HepG2 (cell line): Measurements from ENCODE around the gene GRIK4. TPM values are rescaled to one million over a fixed set of nuclear protein-coding genes. Genes with fewer than 3 reads are reported as not detected.

ENCODE experiments used
- ATAC-seq: fragments of 200-7000 bp; cut with Tn5 transposase; 3 replicates; pipeline ENCODE4 v1.9.1; 2020; ENCODE audit warnings: mild to moderate bottlenecking, moderate library complexity
- BruUV-seq: library from RNA; stranded (reverse); fragments of 400-500 nt; replicated peaks from 2 replicates; lab custom pipeline; 2021; lab: Mats Ljungman, UMichigan
- CTCF ChIA-PET: fragments of 300-600 bp; formaldehyde crosslinking; extraction: SDS; loops from one replicate; lab custom pipeline; 2021; ENCODE audit warnings: low total read pairs, inconsistent platforms, low intra/inter-chr PET ratio; lab: Yijun Ruan, JAX
- POLR2A ChIA-PET: fragments of 350-600 bp; sonication (Branson Sonifier 250); formaldehyde crosslinking; loops from one replicate; lab custom pipeline; 2020; ENCODE audit warnings: antibody characterized with exemption, inconsistent platforms; lab: Yijun Ruan, JAX
- DNase-seq: peaks from one replicate; pipeline ENCODE4 v3.0.0-alpha.2; 2015; ENCODE audit warnings: low spot score
- FAIRE-seq: peaks from 3 replicates; lab custom pipeline; 2011; peaks lifted over from hg19 to GRCh38; lab: Jason Lieb, UNC
- H2AFZ ChIP-seq: one replicate; pipeline ENCODE4 v1.6.1; 2011; ENCODE audit warnings: low read length, inconsistent platforms
- H3K27ac ChIP-seq: fragments of 300-600 bp; 3 replicates; pipeline ENCODE4 v1.8.0; 2011; ENCODE audit warnings: mixed run types, mild to moderate bottlenecking, mixed read lengths, low read length, inconsistent platforms; ENCODE audit not compliant: insufficient read depth; ENCODE audit errors: extremely low read length
- H3K27me3 ChIP-seq, 2 experiments: fragments of 200-600 bp in 1 of 2; 2 replicates in 1 of 2; 3 replicates in 1 of 2; pipeline versions ENCODE4 v1.6.0 to v1.8.0; 2011; ENCODE audit warnings: low read length in 2 of 2, mild to moderate bottlenecking in 2 of 2, moderate library complexity in 2 of 2, inconsistent platforms in 1 of 2; ENCODE audit not compliant: insufficient read depth in 2 of 2, control insufficient read depth in 1 of 2
- H3K36me3 ChIP-seq, 2 experiments: fragments of 200-600 bp in 1 of 2; replicated peaks in 1 of 2; 2 replicates in 1 of 2; 3 replicates in 1 of 2; pipeline versions ENCODE4 v1.5.1 to v1.8.0; 2011; ENCODE audit warnings: low read length in 2 of 2, inconsistent platforms in 1 of 2; ENCODE audit not compliant: insufficient read depth in 2 of 2, control insufficient read depth in 1 of 2
- H3K4me1 ChIP-seq: 2 replicates; pipeline ENCODE4 v1.5.1; 2012; ENCODE audit warnings: low read length, inconsistent platforms; ENCODE audit not compliant: insufficient read depth
- H3K4me2 ChIP-seq: 2 replicates; pipeline ENCODE4 v1.6.0; 2011; ENCODE audit warnings: low read depth, low read length, inconsistent platforms
- H3K4me3 ChIP-seq, 3 experiments: fragments of 200-600 bp in 1 of 3; sonication (generic), shearing (Covaris generic) in 1 of 3; replicated peaks in 1 of 3; 2 replicates each; pipeline ENCODE4 v1.5.1; 2011 to 2016; ENCODE audit warnings: low read length in 3 of 3, inconsistent platforms in 2 of 3, low read depth in 2 of 3, mild to moderate bottlenecking in 2 of 3, control low read depth in 1 of 3, mixed read lengths in 1 of 3; ENCODE audit not compliant: insufficient read depth in 1 of 3
- H3K79me2 ChIP-seq: one replicate; pipeline ENCODE4 v1.6.1; 2011; ENCODE audit warnings: low read length, inconsistent platforms; ENCODE audit not compliant: insufficient read depth
- H3K9ac ChIP-seq: 2 replicates; pipeline ENCODE4 v1.6.0; 2011; ENCODE audit warnings: mild to moderate bottlenecking, low read depth, low read length, inconsistent platforms; ENCODE audit not compliant: insufficient read depth
- H3K9me3 ChIP-seq: 2 replicates; pipeline ENCODE4 v1.5.1; 2012; ENCODE audit warnings: mild to moderate bottlenecking, low read length
- H4K20me1 ChIP-seq: 2 replicates; pipeline ENCODE4 v1.6.0; 2011; ENCODE audit warnings: inconsistent platforms, mild to moderate bottlenecking, low read length, moderate library complexity; ENCODE audit not compliant: insufficient read depth
- CREM ChIP-seq, 2 experiments: sonication (generic) in 1 of 2; formaldehyde crosslinking in 1 of 2; IDR thresholded peaks; 2 replicates each; pipeline versions ENCODE4 v1.4.0 to v1.6.1; 2016 to 2020; ENCODE audit warnings: antibody characterized with exemption in 1 of 2, mild to moderate bottlenecking in 1 of 2, missing genetic modification reagents in 1 of 2
- CTCF ChIP-seq: sonication (generic); formaldehyde crosslinking; IDR thresholded peaks from 2 replicates; pipeline ENCODE4 v1.5.0; 2020; ENCODE audit warnings: mild to moderate bottlenecking, missing genetic modification reagents, moderate library complexity
- DNMT3B ChIP-seq: conservative IDR thresholded peaks from 2 replicates; pipeline ENCODE4 v1.6.1; 2016; ENCODE audit warnings: missing biosample characterization, control low read depth
- FOXP4 ChIP-seq: sonication (generic); formaldehyde crosslinking; IDR thresholded peaks from 2 replicates; pipeline ENCODE4 v1.4.0; 2020; ENCODE audit warnings: missing genetic modification reagents
- HOXA7 ChIP-seq: sonication (generic); formaldehyde crosslinking; IDR thresholded peaks from 2 replicates; pipeline ENCODE4 v1.8.1; 2022; ENCODE audit warnings: mild to moderate bottlenecking, missing genetic modification reagents, moderate library complexity
- NR0B2 ChIP-seq: sonication (generic); formaldehyde crosslinking; IDR thresholded peaks from 2 replicates; pipeline ENCODE4 v1.4.0; 2020; ENCODE audit warnings: mild to moderate bottlenecking, missing genetic modification reagents
- NRL ChIP-seq: sonication (generic); formaldehyde crosslinking; IDR thresholded peaks from 2 replicates; pipeline ENCODE4 v1.5.0; 2020; ENCODE audit warnings: missing genetic modification reagents, mild to moderate bottlenecking, moderate library complexity, borderline replicate concordance
- REXO4 ChIP-seq: sonication (generic); formaldehyde crosslinking; IDR thresholded peaks from 2 replicates; pipeline ENCODE4 v1.8.0; 2022; ENCODE audit warnings: missing genetic modification reagents, mild to moderate bottlenecking, borderline replicate concordance
- STAT6 ChIP-seq: sonication (generic); formaldehyde crosslinking; IDR thresholded peaks from 2 replicates; pipeline ENCODE4 v1.4.0; 2020; ENCODE audit warnings: missing genetic modification reagents, mild to moderate bottlenecking, borderline replicate concordance
- TAF15 ChIP-seq: fragments of 200-400 bp; formaldehyde crosslinking; IDR thresholded peaks from one replicate; pipeline ENCODE4 v1.6.1; 2018; ENCODE audit warnings: mild to moderate bottlenecking, low read depth, low read length; ENCODE audit not compliant: poor library complexity, severe bottlenecking
- ZFYVE20 ChIP-seq: sonication (generic); formaldehyde crosslinking; IDR thresholded peaks from 2 replicates; pipeline ENCODE4 v1.8.0; 2023; ENCODE audit warnings: low read depth, mild to moderate bottlenecking, moderate library complexity, missing genetic modification reagents, borderline replicate concordance
- ZNF615 ChIP-seq: sonication (generic); formaldehyde crosslinking; IDR thresholded peaks from 2 replicates; pipeline ENCODE4 v1.5.0; 2020; ENCODE audit warnings: mild to moderate bottlenecking, missing genetic modification reagents, borderline replicate concordance
- ZNF674 ChIP-seq: sonication (generic); formaldehyde crosslinking; IDR thresholded peaks from 2 replicates; pipeline ENCODE4 v1.5.0; 2020; ENCODE audit warnings: low read depth, mild to moderate bottlenecking, missing genetic modification reagents
- ZNF704 ChIP-seq: sonication (generic); formaldehyde crosslinking; IDR thresholded peaks from 2 replicates; pipeline ENCODE4 v1.8.1; 2023; ENCODE audit warnings: mild to moderate bottlenecking, inconsistent platforms, moderate library complexity, missing genetic modification reagents, borderline replicate concordance
- WGBS: methylation state at CpG from one replicate; pipeline ENCODE4 v1.1.6; 2017; ENCODE audit warnings: low lambda C conversion rate; 5-methylcytosine and 5-hydroxymethylcytosine counted together
- in situ Hi-C: cut with HindIII; loops from 2 replicates; pipeline ENCODE4 v1.10.0; 2017; ENCODE audit warnings: low pct_unique_long_range_greater_than_20kb; ENCODE audit not compliant: extremely low pct_ligation_motif_present
- intact Hi-C: fragments of 100-400 bp; cut with micrococcal nuclease; formaldehyde crosslinking; loops from one replicate; pipeline ENCODE4 v1.10.0; 2022; ENCODE audit not compliant: unreplicated experiment
- polyA plus RNA-seq, 8 experiments: library from polyadenylated mRNA; depleted of rRNA in 3 of 8; stranded (reverse) in 7 of 8; unstranded in 1 of 8; fragments of >200 nt; fragmentation: Illumina TruSeq in 4 of 8; extraction: Trizol in 4 of 8; gene quantifications; 2 replicates each; pipeline versions ENCODE4 v1.2.1 to v1.2.3, GENCODE V29; 2011 to 2016; ENCODE audit warnings: low read depth in 4 of 8, missing spikeins in 1 of 8, mixed read lengths in 1 of 8; ENCODE audit not compliant: insufficient read depth in 1 of 8
- total RNA-seq, 5 experiments: library from RNA; depleted of rRNA; stranded (reverse); fragments of >200 nt; fragmentation: Illumina TruSeq; extraction: Trizol; gene quantifications; 2 replicates each; pipeline ENCODE4 v1.2.3, GENCODE V29; 2016; ENCODE audit warnings: low read depth in 1 of 5

The GRIK4 gene
- total and polyA plus RNA-seq, 2 of the 13 experiments (the other 11 are each of a cell fraction or from before 2014, with no cell fraction given): 0.04 to 0.07 TPM

- no peak for TF ChIP-seq ZNF704 (CRISPR knock-in tag)
- no peak for TF ChIP-seq DNMT3B
- TF ChIP-seq NRL: no peak
- TF ChIP-seq CREM (IDR thresholded peaks at IDR 0.05): no peak
- no peak for TF ChIP-seq CREM (CRISPR knock-in tag; IDR thresholded peaks at IDR 0.05)
- no peak for TF ChIP-seq HOXA7 (CRISPR knock-in tag)
- no peak for TF ChIP-seq FOXP4
- TF ChIP-seq, all 625 proteins: peak for 0
These were observed 240.0 kb downstream of the GRIK4 start (continued) for GRCh38 chr11:120751550-120751949.

GRCh38 chr11:120752668-120753067 lies 241.1 kb downstream of the GRIK4 start:
- H2AFZ ChIP-seq: no peak overlapping the region
- H4K20me1 ChIP-seq: no peaks in the 10 kb centered on the region
- H3K4me3 ChIP-seq: no peak overlapping the region
- BruUV-seq: no TSS peak
- no peaks in the 10 kb centered on the region for H3K9me3 ChIP-seq
- H3K36me3 ChIP-seq: no peaks in the 10 kb centered on the region
- H3K4me1 ChIP-seq: no peaks in the 10 kb centered on the region
- FAIRE-seq (no peak), ATAC-seq (no peak), DNase-seq (no peak)
- H3K27ac ChIP-seq: no peak overlapping the region
- in situ Hi-C loops (no loop called here), intact Hi-C loops (loop anchor here (10.0 kb wide), 1 partner anchor 182 kb away; no protein-coding TSS in a partner anchor)
- POLR2A ChIA-PET: no interaction called here
- H3K79me2 ChIP-seq: no peaks in the 10 kb centered on the region
- WGBS: 33% methylated on average over 5 of the region's 7 CpGs
- H3K27me3 ChIP-seq: peaks cover 2 to 7% of the 10 kb centered on the region in 2 experiments; a peak in 3 of 5 replicates
- CTCF ChIA-PET: no interaction called here
- no peak overlapping the region for H3K4me2 ChIP-seq
- H3K9ac ChIP-seq: no peak overlapping the region
- TF ChIP-seq ZNF615 (CRISPR knock-in tag) (no peak), CTCF (no peak), REXO4 (no peak), ZNF674 (CRISPR knock-in tag) (no peak), ZFYVE20 (CRISPR knock-in tag) (no peak), STAT6 (CRISPR knock-in tag) (no peak), TAF15 (no peak), NR0B2 (no peak)
